ENCODE results near the gene GATD1.

The GATD1 gene

GRCh38 chr11:726278-727220, 50.7 kb downstream of the GATD1 start:
- peak; percentile 50 for DNase-seq (ENCODE audit: low read depth)

- no peak for DNase-seq (ENCODE audit: low read depth)
Measured at GRCh38 chr11:725624-726202, 51.6 kb downstream of the GATD1 start.

- DNase-seq (ENCODE audit: low read depth) = no peak
Measured at GRCh38 chr11:724778-725386, 52.4 kb downstream of the GATD1 start.

- no peak for DNase-seq (ENCODE audit: low read depth)
Measured at GRCh38 chr11:724049-724777, 53.1 kb downstream of the GATD1 start.

DNA sequence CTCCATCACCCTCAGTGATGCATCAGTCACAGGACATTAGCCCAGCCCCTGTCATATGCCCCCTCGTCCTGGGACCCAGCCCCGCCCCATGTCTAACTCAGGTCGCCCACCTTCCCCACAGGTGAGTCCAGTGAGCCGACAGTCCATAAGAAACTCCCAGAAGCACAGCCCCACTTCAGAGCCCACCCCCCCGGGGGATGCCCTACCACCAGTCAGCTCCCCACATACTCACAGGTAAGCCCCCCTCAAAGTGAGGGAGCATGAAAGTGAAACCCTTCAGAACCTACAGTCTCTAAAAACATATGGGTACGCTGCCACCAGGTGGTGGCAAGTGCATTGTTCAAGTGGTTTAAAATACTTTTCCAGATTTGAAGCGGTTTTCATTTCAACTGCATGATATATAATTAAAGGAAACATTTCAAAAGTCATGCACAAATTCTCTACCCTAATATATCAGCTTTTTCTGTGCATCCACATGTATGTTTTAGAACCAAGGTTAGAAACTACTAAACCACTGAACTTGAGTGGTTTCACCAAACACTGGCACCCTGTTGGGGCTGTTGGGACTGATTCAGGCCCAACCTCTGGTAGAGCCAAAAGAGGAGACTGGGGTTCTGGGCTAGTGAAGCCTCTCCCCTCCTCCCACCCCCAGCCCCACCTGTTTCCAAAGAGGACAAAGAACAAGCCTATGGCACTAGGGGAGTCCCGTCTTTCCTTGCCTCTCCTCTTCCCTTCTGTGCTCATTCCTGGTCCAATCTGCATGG, 54.0 kb downstream of the GATD1 start:
- DNase-seq (ENCODE audit: low read depth) = peak; percentile 57

GRCh38 chr11:722346-722811, 54.9 kb downstream of the GATD1 start:
- no peak for DNase-seq (ENCODE audit: low read depth)

DNA sequence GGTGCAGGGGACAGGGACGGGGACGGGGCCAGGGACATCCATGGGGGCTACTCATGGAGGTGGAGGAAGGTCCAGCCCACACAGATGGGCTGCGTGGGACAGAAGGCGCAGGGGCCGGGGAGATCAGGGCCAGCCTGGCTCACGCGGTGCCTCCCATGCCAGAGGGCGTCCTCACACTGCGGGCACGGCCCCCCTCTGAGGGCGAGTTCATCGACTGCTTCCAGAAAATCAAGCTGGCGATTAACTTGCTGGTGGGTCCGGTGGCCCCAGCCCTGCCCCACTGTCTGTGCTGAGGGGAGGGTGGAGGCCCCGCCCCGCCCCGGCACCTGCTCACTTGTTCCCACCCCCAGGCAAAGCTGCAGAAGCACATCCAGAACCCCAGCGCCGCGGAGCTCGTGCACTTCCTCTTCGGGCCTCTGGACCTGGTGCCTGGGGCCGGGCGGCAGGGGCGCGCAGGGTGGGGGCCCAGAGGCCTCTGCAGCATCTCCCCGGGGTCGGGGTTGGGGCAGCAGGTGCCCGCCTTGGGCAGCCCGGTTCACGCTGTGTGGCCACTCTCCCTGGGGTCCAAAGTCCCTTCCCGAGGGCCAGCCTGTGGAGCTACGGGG, 55.4 kb downstream of the GATD1 start:
- no peak for DNase-seq (ENCODE audit: low read depth)

GRCh38 chr11:721247-721740, 56.0 kb downstream of the GATD1 start:
- DNase-seq (ENCODE audit: low read depth) = no peak

GRCh38 chr11:720642-721246, 56.5 kb downstream of the GATD1 start:
- no peak for DNase-seq (ENCODE audit: low read depth)

DNA sequence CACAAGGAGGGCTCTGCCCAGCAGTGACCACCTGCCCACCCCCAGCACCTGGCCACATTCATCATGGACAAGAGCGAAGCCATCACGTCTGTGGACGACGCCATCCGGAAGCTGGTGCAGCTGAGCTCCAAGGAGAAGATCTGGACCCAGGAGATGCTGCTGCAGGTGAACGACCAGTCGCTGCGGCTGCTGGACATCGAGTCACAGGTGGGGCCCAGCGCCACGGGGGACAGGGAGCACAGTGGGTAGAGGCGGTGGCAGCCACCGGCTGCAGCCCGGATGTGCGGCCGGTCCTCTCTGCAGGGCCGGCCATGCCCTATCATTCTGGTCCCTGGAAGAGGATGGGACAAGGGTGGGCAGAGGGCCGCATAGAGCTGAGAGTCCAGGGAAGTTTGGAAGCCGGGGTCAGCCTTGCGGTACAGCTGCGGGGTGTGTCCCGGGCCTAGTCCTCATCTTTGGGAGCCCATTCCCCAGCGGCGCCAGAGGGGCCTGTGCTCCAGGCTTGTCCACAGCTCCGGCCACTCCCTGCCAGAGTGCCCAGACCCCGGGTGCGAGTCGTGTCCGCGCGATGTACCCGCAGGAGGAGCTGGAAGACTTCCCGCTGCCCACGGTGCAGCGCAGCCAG, 57.2 kb downstream of the GATD1 start:
- DNase-seq (ENCODE audit: low read depth) = no peak

DNA sequence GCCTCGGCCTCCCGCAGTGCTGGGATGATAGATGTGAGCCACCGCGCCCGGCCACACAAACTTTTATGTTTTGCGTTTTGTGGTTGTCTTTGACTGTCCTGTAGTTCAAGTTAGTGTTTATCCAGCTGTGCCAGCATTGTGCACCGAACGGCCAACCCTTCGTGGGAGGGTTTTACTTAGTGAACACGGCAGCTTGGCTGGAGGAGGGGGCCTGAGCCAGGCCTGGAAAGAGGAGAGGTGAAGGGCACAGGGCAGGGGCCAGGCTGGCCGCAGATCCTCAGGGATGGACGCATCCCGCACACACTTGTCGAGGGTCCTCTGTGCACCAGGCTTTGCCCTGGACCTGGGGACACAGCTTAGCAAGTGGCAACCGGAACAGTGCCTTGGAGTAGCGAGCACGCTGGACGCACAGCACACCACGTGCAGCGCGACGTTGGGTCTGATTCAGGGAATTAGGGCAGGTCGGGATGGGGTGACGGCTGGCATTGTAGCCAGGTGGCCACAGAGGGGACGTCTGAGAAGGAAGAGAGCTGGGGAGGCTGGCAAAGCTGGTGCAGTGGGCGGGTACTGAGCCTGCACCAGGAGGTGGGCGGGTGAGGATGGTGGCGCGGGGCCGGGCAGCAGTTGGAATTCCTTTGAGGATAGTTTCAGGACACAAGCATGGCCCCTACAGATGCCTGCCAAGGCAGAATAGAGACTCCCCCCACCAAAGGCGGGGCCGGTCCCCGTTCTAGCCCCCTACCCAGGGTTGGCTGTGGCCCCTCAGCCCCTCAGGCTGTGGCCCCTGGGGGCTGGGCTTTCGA, 57.9 kb downstream of the GATD1 start:
- DNase-seq (ENCODE audit: low read depth) = no peak
